H1 (cell line): ENCODE results near the gene LRIG2. TPM values are rescaled to one million over a fixed set of nuclear protein-coding genes. Genes with fewer than 3 reads are reported as not detected.

ENCODE experiments used
- BCL11A ChIP-seq, 2 experiments: IDR thresholded peaks; one replicate each; pipeline ENCODE4 v1.6.1; 2011; ENCODE audit warnings: low read depth in 2 of 2, low read length in 2 of 2, mild to moderate bottlenecking in 2 of 2
- BRCA1 ChIP-seq: IDR thresholded peaks from 2 replicates; pipeline ENCODE4 v1.6.1; 2012; ENCODE audit warnings: low read depth, low read length, improper control_type of control experiment
- CHD1 ChIP-seq: IDR thresholded peaks from 2 replicates; pipeline ENCODE4 v1.6.1; 2012; ENCODE audit warnings: low read depth, low read length, improper control_type of control experiment
- CHD2 ChIP-seq: IDR thresholded peaks from 2 replicates; pipeline ENCODE4 v1.6.1; 2012; ENCODE audit warnings: low read length, improper control_type of control experiment
- EGR1 ChIP-seq: IDR thresholded peaks from 2 replicates; pipeline ENCODE4 v1.6.1; 2011; ENCODE audit warnings: low read depth, low read length, borderline replicate concordance
- GABPA ChIP-seq: IDR thresholded peaks from 2 replicates; pipeline ENCODE4 v1.6.1; 2011; ENCODE audit warnings: mild to moderate bottlenecking, low read length, moderate library complexity, borderline replicate concordance; ENCODE audit not compliant: insufficient read depth
- KDM5A ChIP-seq: fragments of 200-600 bp; IDR thresholded peaks from 2 replicates; pipeline ENCODE4 v1.7.1; 2012; ENCODE audit warnings: mild to moderate bottlenecking, low read length, inconsistent platforms, mixed read lengths
- POLR2A ChIP-seq, 2 experiments: IDR thresholded peaks; 1 replicate in 1 of 2; 2 replicates in 1 of 2; pipeline ENCODE4 v1.6.1; 2011; ENCODE audit warnings: low read depth in 2 of 2, low read length in 2 of 2, mild to moderate bottlenecking in 2 of 2; ENCODE audit errors: control extremely low read depth in 1 of 2
- POLR2AphosphoS5 ChIP-seq: IDR thresholded peaks from 2 replicates; pipeline ENCODE4 v1.6.1; 2011; ENCODE audit warnings: low read depth, low read length
- polyA plus RNA-seq, 7 experiments: library from polyadenylated mRNA; depleted of rRNA in 3 of 7; stranded (reverse) in 5 of 7; unstranded in 2 of 7; fragments of >200 nt in 5 of 7; fragments of 200-250 nt in 2 of 7; gene quantifications; 1 replicate in 5 of 7; 2 replicates in 1 of 7; 4 replicates in 1 of 7; pipeline versions ENCODE4 v1.2.1 to v1.2.3, GENCODE V29; 2011 to 2013; ENCODE audit warnings: missing spikeins in 2 of 7, mixed read lengths in 2 of 7
- total RNA-seq: library from RNA; stranded (reverse); fragmentation: NEBNext Ultra II Directional; extraction: Animal tissue kit (Norgen Biotek cat#: 25700); gene quantifications from 2 replicates; pipeline ENCODE4 v1.2.1, GENCODE V29; 2021
- TF ChIP-seq, protein P1 (sequence below): fragments of 300-600 bp; sonication (generic); IDR thresholded peaks from 2 replicates; pipeline ENCODE4 v1.7.1; 2012; ENCODE audit warnings: low read length, moderate library complexity, mild to moderate bottlenecking, inconsistent platforms; ENCODE audit not compliant: insufficient replicate concordance

LRIG2 gene
- total and polyA plus RNA-seq, 2 of the 8 experiments (the other 6 are each of a cell fraction or from before 2014, with no cell fraction given): 16.2 to 20.9 TPM

DNA sequence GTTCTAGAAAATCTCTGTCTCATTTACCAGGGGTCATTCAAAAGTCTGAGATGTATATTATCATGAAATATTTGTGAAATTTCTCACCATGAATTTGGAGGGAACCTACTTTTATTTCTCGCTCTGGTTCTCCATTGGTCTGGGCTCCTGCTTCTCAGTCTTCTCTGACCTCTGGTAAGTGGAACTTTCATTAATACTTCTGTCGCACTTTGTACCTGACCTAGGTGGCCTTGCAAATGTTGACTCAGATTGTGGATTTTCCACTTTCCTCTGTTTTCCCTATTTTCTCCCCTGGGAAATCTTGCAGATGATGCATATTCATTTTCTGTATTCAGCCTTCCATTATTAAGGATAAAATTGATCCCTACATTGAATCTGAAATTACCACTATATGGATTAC lies 53.2 kb downstream of the LRIG2 start (continued):
- TF ChIP-seq, protein P1, sequence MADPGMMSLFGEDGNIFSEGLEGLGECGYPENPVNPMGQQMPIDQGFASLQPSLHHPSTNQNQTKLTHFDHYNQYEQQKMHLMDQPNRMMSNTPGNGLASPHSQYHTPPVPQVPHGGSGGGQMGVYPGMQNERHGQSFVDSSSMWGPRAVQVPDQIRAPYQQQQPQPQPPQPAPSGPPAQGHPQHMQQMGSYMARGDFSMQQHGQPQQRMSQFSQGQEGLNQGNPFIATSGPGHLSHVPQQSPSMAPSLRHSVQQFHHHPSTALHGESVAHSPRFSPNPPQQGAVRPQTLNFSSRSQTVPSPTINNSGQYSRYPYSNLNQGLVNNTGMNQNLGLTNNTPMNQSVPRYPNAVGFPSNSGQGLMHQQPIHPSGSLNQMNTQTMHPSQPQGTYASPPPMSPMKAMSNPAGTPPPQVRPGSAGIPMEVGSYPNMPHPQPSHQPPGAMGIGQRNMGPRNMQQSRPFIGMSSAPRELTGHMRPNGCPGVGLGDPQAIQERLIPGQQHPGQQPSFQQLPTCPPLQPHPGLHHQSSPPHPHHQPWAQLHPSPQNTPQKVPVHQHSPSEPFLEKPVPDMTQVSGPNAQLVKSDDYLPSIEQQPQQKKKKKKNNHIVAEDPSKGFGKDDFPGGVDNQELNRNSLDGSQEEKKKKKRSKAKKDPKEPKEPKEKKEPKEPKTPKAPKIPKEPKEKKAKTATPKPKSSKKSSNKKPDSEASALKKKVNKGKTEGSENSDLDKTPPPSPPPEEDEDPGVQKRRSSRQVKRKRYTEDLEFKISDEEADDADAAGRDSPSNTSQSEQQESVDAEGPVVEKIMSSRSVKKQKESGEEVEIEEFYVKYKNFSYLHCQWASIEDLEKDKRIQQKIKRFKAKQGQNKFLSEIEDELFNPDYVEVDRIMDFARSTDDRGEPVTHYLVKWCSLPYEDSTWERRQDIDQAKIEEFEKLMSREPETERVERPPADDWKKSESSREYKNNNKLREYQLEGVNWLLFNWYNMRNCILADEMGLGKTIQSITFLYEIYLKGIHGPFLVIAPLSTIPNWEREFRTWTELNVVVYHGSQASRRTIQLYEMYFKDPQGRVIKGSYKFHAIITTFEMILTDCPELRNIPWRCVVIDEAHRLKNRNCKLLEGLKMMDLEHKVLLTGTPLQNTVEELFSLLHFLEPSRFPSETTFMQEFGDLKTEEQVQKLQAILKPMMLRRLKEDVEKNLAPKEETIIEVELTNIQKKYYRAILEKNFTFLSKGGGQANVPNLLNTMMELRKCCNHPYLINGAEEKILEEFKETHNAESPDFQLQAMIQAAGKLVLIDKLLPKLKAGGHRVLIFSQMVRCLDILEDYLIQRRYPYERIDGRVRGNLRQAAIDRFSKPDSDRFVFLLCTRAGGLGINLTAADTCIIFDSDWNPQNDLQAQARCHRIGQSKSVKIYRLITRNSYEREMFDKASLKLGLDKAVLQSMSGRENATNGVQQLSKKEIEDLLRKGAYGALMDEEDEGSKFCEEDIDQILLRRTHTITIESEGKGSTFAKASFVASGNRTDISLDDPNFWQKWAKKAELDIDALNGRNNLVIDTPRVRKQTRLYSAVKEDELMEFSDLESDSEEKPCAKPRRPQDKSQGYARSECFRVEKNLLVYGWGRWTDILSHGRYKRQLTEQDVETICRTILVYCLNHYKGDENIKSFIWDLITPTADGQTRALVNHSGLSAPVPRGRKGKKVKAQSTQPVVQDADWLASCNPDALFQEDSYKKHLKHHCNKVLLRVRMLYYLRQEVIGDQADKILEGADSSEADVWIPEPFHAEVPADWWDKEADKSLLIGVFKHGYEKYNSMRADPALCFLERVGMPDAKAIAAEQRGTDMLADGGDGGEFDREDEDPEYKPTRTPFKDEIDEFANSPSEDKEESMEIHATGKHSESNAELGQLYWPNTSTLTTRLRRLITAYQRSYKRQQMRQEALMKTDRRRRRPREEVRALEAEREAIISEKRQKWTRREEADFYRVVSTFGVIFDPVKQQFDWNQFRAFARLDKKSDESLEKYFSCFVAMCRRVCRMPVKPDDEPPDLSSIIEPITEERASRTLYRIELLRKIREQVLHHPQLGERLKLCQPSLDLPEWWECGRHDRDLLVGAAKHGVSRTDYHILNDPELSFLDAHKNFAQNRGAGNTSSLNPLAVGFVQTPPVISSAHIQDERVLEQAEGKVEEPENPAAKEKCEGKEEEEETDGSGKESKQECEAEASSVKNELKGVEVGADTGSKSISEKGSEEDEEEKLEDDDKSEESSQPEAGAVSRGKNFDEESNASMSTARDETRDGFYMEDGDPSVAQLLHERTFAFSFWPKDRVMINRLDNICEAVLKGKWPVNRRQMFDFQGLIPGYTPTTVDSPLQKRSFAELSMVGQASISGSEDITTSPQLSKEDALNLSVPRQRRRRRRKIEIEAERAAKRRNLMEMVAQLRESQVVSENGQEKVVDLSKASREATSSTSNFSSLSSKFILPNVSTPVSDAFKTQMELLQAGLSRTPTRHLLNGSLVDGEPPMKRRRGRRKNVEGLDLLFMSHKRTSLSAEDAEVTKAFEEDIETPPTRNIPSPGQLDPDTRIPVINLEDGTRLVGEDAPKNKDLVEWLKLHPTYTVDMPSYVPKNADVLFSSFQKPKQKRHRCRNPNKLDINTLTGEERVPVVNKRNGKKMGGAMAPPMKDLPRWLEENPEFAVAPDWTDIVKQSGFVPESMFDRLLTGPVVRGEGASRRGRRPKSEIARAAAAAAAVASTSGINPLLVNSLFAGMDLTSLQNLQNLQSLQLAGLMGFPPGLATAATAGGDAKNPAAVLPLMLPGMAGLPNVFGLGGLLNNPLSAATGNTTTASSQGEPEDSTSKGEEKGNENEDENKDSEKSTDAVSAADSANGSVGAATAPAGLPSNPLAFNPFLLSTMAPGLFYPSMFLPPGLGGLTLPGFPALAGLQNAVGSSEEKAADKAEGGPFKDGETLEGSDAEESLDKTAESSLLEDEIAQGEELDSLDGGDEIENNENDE: no peak
- TF ChIP-seq POLR2A (IDR thresholded peaks at IDR 0.05; ENCODE audit: control extremely low read depth in 1 of 2, low read depth in 2 of 2, low read length in 2 of 2): no peak
- TF ChIP-seq POLR2AphosphoS5: no peak
- TF ChIP-seq BCL11A (IDR thresholded peaks at IDR 0.05; ENCODE audit: low read depth in 2 of 2, low read length in 2 of 2): no peak
- no peak for TF ChIP-seq GABPA
- TF ChIP-seq KDM5A: no peak
- no peak for TF ChIP-seq CHD1
- TF ChIP-seq BRCA1: no peak
- no peak for TF ChIP-seq EGR1
- no peak for TF ChIP-seq CHD2
